Measurements from ENCODE around the gene XPNPEP2.
A peak's percentile ranks its signal among the peaks of the same experiment; 100 is the strongest.

The XPNPEP2 gene

DNA sequence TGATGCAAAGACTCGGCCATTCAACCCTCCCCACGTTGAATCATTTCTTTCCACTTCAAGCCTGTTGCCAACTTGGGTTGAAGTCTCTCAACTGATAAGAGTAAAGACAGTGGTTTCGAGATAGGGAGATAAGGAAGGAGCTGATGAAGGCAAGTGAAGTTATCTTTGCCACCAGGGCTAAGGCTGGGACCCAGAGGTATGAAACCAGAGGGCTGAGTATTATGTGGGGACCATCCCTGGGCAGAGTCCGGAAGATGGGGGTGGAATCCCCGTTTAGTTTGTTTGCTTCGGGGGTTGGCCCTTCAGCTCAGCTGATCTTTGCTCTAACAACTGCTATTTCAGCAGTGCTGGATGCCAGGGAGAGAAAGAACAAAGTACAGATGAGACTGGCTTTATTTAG lies 2.3 kb upstream of the XPNPEP2 start:
- H2AFZ ChIP-seq (ENCODE audit: insufficient read depth, low read length, poor library complexity): no peak overlapping the region
- no peak overlapping the region for H3K14ac ChIP-seq (ENCODE audit: low read length)
- H3K36me3 ChIP-seq (ENCODE audit: control insufficient read depth in 1 of 2, insufficient read depth in 2 of 2, low read length in 2 of 2): no peaks in the 10 kb centered on the region
- H3K79me2 ChIP-seq (ENCODE audit: control insufficient read depth, insufficient read depth, low read length, poor library complexity): no peaks in the 10 kb centered on the region
- H3K4me3 ChIP-seq (ENCODE audit: low read depth, low read length): no peak overlapping the region
- no peak overlapping the region for H3K27ac ChIP-seq (ENCODE audit: low read depth, low read length)
- H2BK12ac ChIP-seq (ENCODE audit: low read length): no peak overlapping the region
- H3K9ac ChIP-seq (ENCODE audit: low read length): no peak overlapping the region
- H2BK120ac ChIP-seq (ENCODE audit: insufficient read depth, low read length, poor library complexity): no peak overlapping the region
- no CpG with 5 or more reads among the region's 6 CpGs for WGBS (ENCODE audit: extremely low coverage, insufficient coverage, insufficient read length)
- no peak overlapping the region for H3K4me2 ChIP-seq (ENCODE audit: low read length)
- no peak overlapping the region for H2AK5ac ChIP-seq (ENCODE audit: low read length)
- H4K12ac ChIP-seq (ENCODE audit: low read depth, low read length): no peak overlapping the region
- peaks cover 13% of the 10 kb centered on the region in 2 experiments for H3K4me1 ChIP-seq (ENCODE audit: control insufficient read depth in 1 of 2, insufficient read depth in 2 of 2, low read length in 2 of 2)
- H3K4ac ChIP-seq (ENCODE audit: low read depth, low read length): no peak overlapping the region
- H3K9me3 ChIP-seq (ENCODE audit: insufficient read depth, low read depth, low read length): no peaks in the 10 kb centered on the region
- no peak for DNase-seq
- no peak overlapping the region for H3K23ac ChIP-seq (ENCODE audit: low read length)
- H3K27me3 ChIP-seq (ENCODE audit: insufficient read depth, low read length): no peaks in the 10 kb centered on the region
- H3K79me1 ChIP-seq (ENCODE audit: low read length): peaks cover 2% of the 10 kb centered on the region
- H4K8ac ChIP-seq (ENCODE audit: low read depth, low read length): no peak overlapping the region
- no peak overlapping the region for H4K91ac ChIP-seq (ENCODE audit: low read depth, low read length)
- no peak overlapping the region for H2BK5ac ChIP-seq (ENCODE audit: low read depth, low read length, poor library complexity)
- H3K18ac ChIP-seq (ENCODE audit: low read length): no peak overlapping the region

DNA sequence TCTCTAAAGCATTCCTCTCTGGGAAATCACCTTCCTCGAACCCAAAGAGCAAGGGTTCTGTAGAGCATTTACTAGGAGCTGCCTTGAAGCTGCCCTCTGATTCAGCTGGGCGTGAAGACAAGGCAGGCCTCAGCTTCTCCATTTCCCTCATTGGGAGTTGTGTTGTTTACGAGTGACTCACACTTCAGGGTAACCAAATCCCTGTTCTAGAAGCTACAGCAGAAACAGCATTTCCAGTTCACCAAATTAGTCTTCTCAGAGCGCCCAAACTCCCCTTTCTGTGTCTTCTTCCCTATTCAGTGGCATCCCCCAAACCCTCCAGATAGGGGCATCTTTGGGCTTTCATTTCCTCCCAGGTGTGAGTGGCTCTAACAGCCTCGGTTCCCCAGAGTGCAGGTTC lies 863 bp upstream of the XPNPEP2 start:
- Histone ChIP-seq H2BK12ac (ENCODE audit: low read length) (no peak overlapping the region), H3K9ac (ENCODE audit: low read length) (no peak overlapping the region), H2BK5ac (ENCODE audit: low read depth, low read length, poor library complexity) (no peak overlapping the region), H4K91ac (ENCODE audit: low read depth, low read length) (no peak overlapping the region), H3K36me3 (ENCODE audit: control insufficient read depth in 1 of 2, insufficient read depth in 2 of 2, low read length in 2 of 2) (no peaks in the 10 kb centered on the region), H3K79me2 (ENCODE audit: control insufficient read depth, insufficient read depth, low read length, poor library complexity) (no peaks in the 10 kb centered on the region), H3K27ac (ENCODE audit: low read depth, low read length) (no peak overlapping the region), H3K79me1 (ENCODE audit: low read length) (peaks cover 2% of the 10 kb centered on the region), H2AK5ac (ENCODE audit: low read length) (no peak overlapping the region), H4K8ac (ENCODE audit: low read depth, low read length) (no peak overlapping the region), H3K9me3 (ENCODE audit: insufficient read depth, low read depth, low read length) (no peaks in the 10 kb centered on the region), H3K14ac (ENCODE audit: low read length) (no peak overlapping the region), H3K4ac (ENCODE audit: low read depth, low read length) (no peak overlapping the region), H3K4me1 (ENCODE audit: control insufficient read depth in 1 of 2, insufficient read depth in 2 of 2, low read length in 2 of 2) (peaks cover 13% of the 10 kb centered on the region in 2 experiments), H2AFZ (ENCODE audit: insufficient read depth, low read length, poor library complexity) (no peak overlapping the region), H2BK120ac (ENCODE audit: insufficient read depth, low read length, poor library complexity) (no peak overlapping the region), H3K4me3 (ENCODE audit: low read depth, low read length) (no peak overlapping the region), H3K23ac (ENCODE audit: low read length) (no peak overlapping the region), H3K4me2 (ENCODE audit: low read length) (no peak overlapping the region), H4K12ac (ENCODE audit: low read depth, low read length) (no peak overlapping the region), H3K27me3 (ENCODE audit: insufficient read depth, low read length) (no peaks in the 10 kb centered on the region), H3K18ac (ENCODE audit: low read length) (no peak overlapping the region)
- DNase-seq: peak in 1 of 2 donors; percentile 21
- no CpG with 5 or more reads among the region's 5 CpGs for WGBS (ENCODE audit: extremely low coverage, insufficient coverage, insufficient read length)

DNA sequence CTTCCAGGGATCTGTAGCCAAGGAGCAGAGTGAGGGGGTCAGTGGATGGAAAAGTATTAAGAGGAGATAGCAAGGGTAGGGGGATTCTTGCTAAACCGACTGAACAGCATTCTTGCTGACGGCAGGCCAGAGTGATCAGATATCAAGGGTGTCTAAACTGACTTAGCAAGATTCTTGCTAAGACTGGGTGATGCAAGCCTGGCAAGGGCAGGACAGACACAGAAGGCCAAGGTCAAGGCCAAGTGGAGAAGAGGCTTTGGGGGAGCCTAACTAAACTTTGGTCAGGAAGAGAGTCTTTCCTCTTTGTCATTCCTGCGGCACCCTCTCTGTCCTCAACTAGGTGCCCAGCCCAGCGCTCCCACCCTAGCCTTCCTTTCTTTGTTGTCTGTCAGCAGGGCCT lies 799 bp downstream of the XPNPEP2 start:
- Histone ChIP-seq H3K4me2 (ENCODE audit: low read length) (peak overlapping the region; percentile 52), H4K12ac (ENCODE audit: low read depth, low read length) (no peak overlapping the region), H2AFZ (ENCODE audit: insufficient read depth, low read length, poor library complexity) (no peak overlapping the region), H3K4me3 (ENCODE audit: low read depth, low read length) (no peak overlapping the region), H3K9me3 (ENCODE audit: insufficient read depth, low read depth, low read length) (no peaks in the 10 kb centered on the region), H2AK5ac (ENCODE audit: low read length) (peak overlapping the region; percentile 62), H4K8ac (ENCODE audit: low read depth, low read length) (no peak overlapping the region), H3K18ac (ENCODE audit: low read length) (no peak overlapping the region), H3K9ac (ENCODE audit: low read length) (no peak overlapping the region), H3K4me1 (ENCODE audit: control insufficient read depth in 1 of 2, insufficient read depth in 2 of 2, low read length in 2 of 2) (peaks cover 13% of the 10 kb centered on the region in 2 experiments), H2BK12ac (ENCODE audit: low read length) (peak overlapping the region; percentile 71), H2BK120ac (ENCODE audit: insufficient read depth, low read length, poor library complexity) (no peak overlapping the region), H3K27me3 (ENCODE audit: insufficient read depth, low read length) (no peaks in the 10 kb centered on the region), H2BK5ac (ENCODE audit: low read depth, low read length, poor library complexity) (no peak overlapping the region), H3K14ac (ENCODE audit: low read length) (no peak overlapping the region), H4K91ac (ENCODE audit: low read depth, low read length) (no peak overlapping the region), H3K79me2 (ENCODE audit: control insufficient read depth, insufficient read depth, low read length, poor library complexity) (no peaks in the 10 kb centered on the region), H3K23ac (ENCODE audit: low read length) (no peak overlapping the region), H3K36me3 (ENCODE audit: control insufficient read depth in 1 of 2, insufficient read depth in 2 of 2, low read length in 2 of 2) (no peaks in the 10 kb centered on the region), H3K79me1 (ENCODE audit: low read length) (peaks cover 2% of the 10 kb centered on the region), H3K27ac (ENCODE audit: low read depth, low read length) (peak overlapping the region; percentile 17), H3K4ac (ENCODE audit: low read depth, low read length) (no peak overlapping the region)
- no CpG with 5 or more reads among the region's 4 CpGs for WGBS (ENCODE audit: extremely low coverage, insufficient coverage, insufficient read length)
- peak; percentile 29 to 60 for DNase-seq

DNA sequence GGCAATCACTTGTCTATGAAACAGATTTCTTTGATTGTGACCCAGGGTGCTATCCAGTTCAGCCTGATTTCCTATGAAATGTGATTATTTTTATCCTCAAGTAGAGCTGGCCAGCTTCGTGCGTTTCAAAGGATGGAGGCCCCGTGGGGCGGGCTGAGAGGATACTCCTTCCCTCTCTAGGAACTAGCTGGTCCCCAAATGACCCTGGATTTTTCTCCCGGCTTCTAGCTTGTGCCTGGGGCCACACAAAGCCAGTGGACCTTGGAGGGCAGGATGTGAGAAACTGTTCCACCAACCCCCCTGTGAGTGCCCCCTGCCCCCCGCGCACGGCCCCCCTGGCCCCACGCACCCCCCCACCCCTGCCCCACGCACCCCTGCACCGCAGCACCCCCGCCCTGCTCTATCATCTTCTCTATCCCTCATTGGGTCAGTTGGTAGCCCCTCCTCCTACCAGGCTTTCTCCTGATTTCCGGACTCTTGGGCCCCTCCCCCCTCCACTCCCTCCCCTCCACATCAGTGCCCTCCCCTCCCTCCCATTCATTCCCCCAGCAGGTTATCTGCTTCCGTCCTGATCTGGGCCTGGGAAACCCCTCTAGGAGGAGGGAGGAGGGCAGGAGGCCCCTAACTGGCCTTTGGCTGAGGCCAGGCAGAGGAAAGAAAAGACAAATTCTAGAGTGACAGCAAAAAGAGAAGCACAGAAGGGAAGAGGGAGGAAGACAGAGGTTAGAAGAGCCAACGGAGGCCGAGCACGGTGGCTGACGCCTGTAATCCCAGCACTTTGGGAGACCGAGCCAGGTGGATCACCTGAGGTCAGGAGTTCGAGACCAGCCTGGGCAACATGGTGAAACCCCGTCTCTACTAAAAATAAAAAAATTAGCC lies 3.3 kb downstream of the XPNPEP2 start:
- Histone ChIP-seq H3K79me2 (ENCODE audit: control insufficient read depth, insufficient read depth, low read length, poor library complexity) (no peaks in the 10 kb centered on the region), H3K18ac (ENCODE audit: low read length) (no peak overlapping the region), H3K4me2 (ENCODE audit: low read length) (no peak overlapping the region), H2AK5ac (ENCODE audit: low read length) (no peak overlapping the region), H2BK5ac (ENCODE audit: low read depth, low read length, poor library complexity) (no peak overlapping the region), H3K9me3 (ENCODE audit: insufficient read depth, low read depth, low read length) (no peaks in the 10 kb centered on the region), H3K23ac (ENCODE audit: low read length) (no peak overlapping the region), H3K4me1 (ENCODE audit: control insufficient read depth in 1 of 2, insufficient read depth in 2 of 2, low read length in 2 of 2) (peaks cover 13% of the 10 kb centered on the region in 2 experiments), H2AFZ (ENCODE audit: insufficient read depth, low read length, poor library complexity) (no peak overlapping the region), H4K91ac (ENCODE audit: low read depth, low read length) (no peak overlapping the region), H4K12ac (ENCODE audit: low read depth, low read length) (no peak overlapping the region), H3K27me3 (ENCODE audit: insufficient read depth, low read length) (no peaks in the 10 kb centered on the region), H3K36me3 (ENCODE audit: control insufficient read depth in 1 of 2, insufficient read depth in 2 of 2, low read length in 2 of 2) (no peaks in the 10 kb centered on the region), H3K27ac (ENCODE audit: low read depth, low read length) (no peak overlapping the region), H3K9ac (ENCODE audit: low read length) (no peak overlapping the region), H3K14ac (ENCODE audit: low read length) (no peak overlapping the region), H3K79me1 (ENCODE audit: low read length) (peaks cover 2% of the 10 kb centered on the region), H2BK12ac (ENCODE audit: low read length) (no peak overlapping the region), H4K8ac (ENCODE audit: low read depth, low read length) (no peak overlapping the region), H2BK120ac (ENCODE audit: insufficient read depth, low read length, poor library complexity) (no peak overlapping the region), H3K4ac (ENCODE audit: low read depth, low read length) (no peak overlapping the region), H3K4me3 (ENCODE audit: low read depth, low read length) (no peak overlapping the region)
- WGBS (ENCODE audit: extremely low coverage, insufficient coverage, insufficient read length): no CpG with 5 or more reads among the region's 21 CpGs
- DNase-seq: no peak

Data from trophoblast cell (in vitro differentiated cells and primary cell).